HepG2 (cell line): ENCODE data around the gene SGF29. TPM values are rescaled to one million over a fixed set of nuclear protein-coding genes. Genes with fewer than 3 reads are reported as not detected.

Experiments used
- BCL6 ChIP-seq: IDR thresholded peaks from 2 replicates; pipeline ENCODE4 v1.6.1; 2016; ENCODE audit warnings: missing genetic modification reagents, missing compliant biosample characterization
- DZIP1 ChIP-seq: sonication (generic); formaldehyde crosslinking; IDR thresholded peaks from 2 replicates; pipeline ENCODE4 v1.5.0; 2020; ENCODE audit warnings: mild to moderate bottlenecking, missing genetic modification reagents
- EZH2 ChIP-seq: conservative IDR thresholded peaks from 2 replicates; pipeline ENCODE4 v1.6.1; 2012; ENCODE audit warnings: mild to moderate bottlenecking, low read depth, low read length, moderate library complexity
- FOXO1 ChIP-seq: sonication (generic); formaldehyde crosslinking; IDR thresholded peaks from 2 replicates; pipeline ENCODE4 v1.4.0; 2020; ENCODE audit warnings: missing genetic modification reagents
- MEIS2 ChIP-seq: sonication (generic); formaldehyde crosslinking; IDR thresholded peaks from 2 replicates; pipeline ENCODE4 v1.9.0; 2021; ENCODE audit warnings: mild to moderate bottlenecking, missing genetic modification reagents
- NFKB2 ChIP-seq: sonication (generic); formaldehyde crosslinking; IDR thresholded peaks from 2 replicates; pipeline ENCODE4 v1.4.0; 2020; ENCODE audit warnings: missing genetic modification reagents, borderline replicate concordance
- POLR2A ChIP-seq, 2 experiments: IDR thresholded peaks; 2 replicates each; pipeline ENCODE4 v1.6.1; 2011; ENCODE audit warnings: low read depth in 2 of 2, low read length in 2 of 2, mild to moderate bottlenecking in 1 of 2, moderate library complexity in 1 of 2; ENCODE audit not compliant: insufficient read depth in 1 of 2
- REL ChIP-seq: sonication (generic); formaldehyde crosslinking; conservative IDR thresholded peaks from 2 replicates; pipeline ENCODE4 v1.8.0; 2022; ENCODE audit warnings: mild to moderate bottlenecking, missing genetic modification reagents, moderate library complexity
- SP5 ChIP-seq: IDR thresholded peaks from 2 replicates; pipeline ENCODE4 v1.6.1; 2016; ENCODE audit warnings: low read depth, borderline replicate concordance
- TEAD3 ChIP-seq: optimal IDR thresholded peaks from 2 replicates; pipeline ENCODE3; 2016; ENCODE audit warnings: borderline replicate concordance
- TFDP1 ChIP-seq: IDR thresholded peaks from 2 replicates; pipeline ENCODE4 v1.6.1; 2016; ENCODE audit warnings: missing compliant biosample characterization, missing genetic modification reagents, borderline replicate concordance
- THAP8 ChIP-seq: sonication (generic); formaldehyde crosslinking; IDR thresholded peaks from 2 replicates; pipeline ENCODE4 v1.5.1; 2020; ENCODE audit warnings: missing genetic modification reagents, mild to moderate bottlenecking, borderline replicate concordance
- USF2 ChIP-seq, 2 experiments: sonication (generic) in 1 of 2; formaldehyde crosslinking in 1 of 2; IDR thresholded peaks; 2 replicates each; pipeline versions ENCODE4 v1.5.1 to v1.6.1; 2011 to 2020; ENCODE audit warnings: borderline replicate concordance in 1 of 2, low read depth in 1 of 2, low read length in 1 of 2, mild to moderate bottlenecking in 1 of 2, missing genetic modification reagents in 1 of 2, moderate library complexity in 1 of 2
- ZFP82 ChIP-seq: sonication (generic); formaldehyde crosslinking; IDR thresholded peaks from 2 replicates; pipeline ENCODE4 v1.5.1; 2020; ENCODE audit warnings: mild to moderate bottlenecking, missing genetic modification reagents, borderline replicate concordance
- ZFY ChIP-seq: sonication (generic); formaldehyde crosslinking; IDR thresholded peaks from 2 replicates; pipeline ENCODE4 v1.4.0; 2020; ENCODE audit warnings: missing genetic modification reagents
- ZMYM3 ChIP-seq: sonication (generic); formaldehyde crosslinking; IDR thresholded peaks from 2 replicates; pipeline ENCODE4 v1.5.1; 2020; ENCODE audit warnings: mild to moderate bottlenecking, missing genetic modification reagents
- ZNF160 ChIP-seq: sonication (generic); formaldehyde crosslinking; IDR thresholded peaks from 2 replicates; pipeline ENCODE4 v1.8.0; 2022; ENCODE audit warnings: mild to moderate bottlenecking, inconsistent platforms, missing genetic modification reagents
- ZNF225 ChIP-seq: sonication (generic); formaldehyde crosslinking; IDR thresholded peaks from 2 replicates; pipeline ENCODE4 v1.4.0; 2020; ENCODE audit warnings: mild to moderate bottlenecking, missing genetic modification reagents
- ZNF740 ChIP-seq: sonication (generic); formaldehyde crosslinking; IDR thresholded peaks from 2 replicates; pipeline ENCODE4 v1.4.0; 2020; ENCODE audit warnings: missing genetic modification reagents
- polyA plus RNA-seq, 8 experiments: library from polyadenylated mRNA; depleted of rRNA in 3 of 8; stranded (reverse) in 7 of 8; unstranded in 1 of 8; fragments of >200 nt; fragmentation: Illumina TruSeq in 4 of 8; extraction: Trizol in 4 of 8; gene quantifications; 2 replicates each; pipeline versions ENCODE4 v1.2.1 to v1.2.3, GENCODE V29; 2011 to 2016; ENCODE audit warnings: low read depth in 4 of 8, missing spikeins in 1 of 8, mixed read lengths in 1 of 8; ENCODE audit not compliant: insufficient read depth in 1 of 8
- total RNA-seq, 5 experiments: library from RNA; depleted of rRNA; stranded (reverse); fragments of >200 nt; fragmentation: Illumina TruSeq; extraction: Trizol; gene quantifications; 2 replicates each; pipeline ENCODE4 v1.2.3, GENCODE V29; 2016; ENCODE audit warnings: low read depth in 1 of 5

The SGF29 gene
- total and polyA plus RNA-seq, 2 of the 13 experiments (the other 11 are each of a cell fraction or from before 2014, with no cell fraction given): 5.0 to 29.4 TPM

GRCh38 chr16:28511801-28512789 is 41.6 kb upstream of the SGF29 start (continued):
- TF ChIP-seq USF2 (IDR thresholded peaks at IDR 0.05; ENCODE audit: low read depth, low read length) (no peak), USF2 (CRISPR knock-in tag; IDR thresholded peaks at IDR 0.05; ENCODE audit: borderline replicate concordance) (no peak), THAP8 (CRISPR knock-in tag) (0 out of 2 replicates have a peak, but pooled peaks have one; percentile 79), REL (CRISPR knock-in tag) (no peak), TEAD3 (peak; percentile 8), ZNF740 (CRISPR knock-in tag) (peak; percentile 57; the same call in 1 of the 2 replicates), SP5 (CRISPR knock-in tag) (peak; percentile 90), DZIP1 (CRISPR knock-in tag) (no peak), ZFP82 (CRISPR knock-in tag) (no peak), ZNF160 (CRISPR knock-in tag) (no peak), EZH2 (no peak), MEIS2 (CRISPR knock-in tag) (0 out of 2 replicates have a peak, but pooled peaks have one; percentile 67), FOXO1 (CRISPR knock-in tag) (no peak), POLR2A (IDR thresholded peaks at IDR 0.05; ENCODE audit: insufficient read depth in 1 of 2, low read depth in 2 of 2, low read length in 2 of 2) (0 out of 4 replicates have a peak, but pooled peaks of 1 of the 2 experiments have one; percentile 41), TFDP1 (CRISPR knock-in tag) (no peak), BCL6 (CRISPR knock-in tag) (peak; percentile 69), ZMYM3 (no peak; the same call in 1 of the 2 replicates), NFKB2 (CRISPR knock-in tag) (peak; percentile 68; the same call in 1 of the 2 replicates), ZFY (CRISPR knock-in tag) (peak; percentile 72), ZNF225 (CRISPR knock-in tag) (0 out of 2 replicates have a peak, but pooled peaks have one; percentile 53)
